A549 treated with dexamethasone at 1 μM for 4 hours (cell line): ENCODE results near the gene KBTBD7. TPM values are rescaled to one million over a fixed set of nuclear protein-coding genes. Genes with fewer than 3 reads are reported as not detected.

ENCODE experiments used
- total RNA-seq: library from RNA; stranded (reverse); fragments of 200-300 nt; extraction: Qiagen RNA extraction; gene quantifications from 5 replicates; pipeline ENCODE4 v1.2.3, GENCODE V29; 2022

Gene KBTBD7
- total RNA-seq, result 2.1 to 3.1 TPM (median 2.9 TPM) in 5 replicates

GRCh38 chr13:41193919-41194824 lies at the start of gene KBTBD7:
Gene KBTBD7, minus strand, starts transcription at chr13:41194569. Its CDS starts 312 bp downstream, at chr13:41194257.

Other genes with a start within 250 kb of the KBTBD7 start
- 38.7 to 54.5 TPM (median 47.0 TPM) in 5 replicates for gene ELF1, start 175.3 kb downstream of the KBTBD7 start, total RNA-seq
- 8.5 to 11.1 TPM (median 9.8 TPM) in 5 replicates for gene WBP4, start 133.1 kb downstream of the KBTBD7 start, total RNA-seq
- gene KBTBD6, start 61.8 kb downstream of the KBTBD7 start, total RNA-seq, result 4.6 to 6.4 TPM (median 5.3 TPM) in 5 replicates
- gene MTRF1, start 69.0 kb upstream of the KBTBD7 start, total RNA-seq, result 3.9 to 5.5 TPM (median 5.1 TPM) in 5 replicates
- 6.4 to 8.6 TPM (median 6.9 TPM) in 5 replicates for gene NAA16, start 116.7 kb upstream of the KBTBD7 start, total RNA-seq